ENCODE measurements around the gene VAV2.

VAV2 gene

DNA sequence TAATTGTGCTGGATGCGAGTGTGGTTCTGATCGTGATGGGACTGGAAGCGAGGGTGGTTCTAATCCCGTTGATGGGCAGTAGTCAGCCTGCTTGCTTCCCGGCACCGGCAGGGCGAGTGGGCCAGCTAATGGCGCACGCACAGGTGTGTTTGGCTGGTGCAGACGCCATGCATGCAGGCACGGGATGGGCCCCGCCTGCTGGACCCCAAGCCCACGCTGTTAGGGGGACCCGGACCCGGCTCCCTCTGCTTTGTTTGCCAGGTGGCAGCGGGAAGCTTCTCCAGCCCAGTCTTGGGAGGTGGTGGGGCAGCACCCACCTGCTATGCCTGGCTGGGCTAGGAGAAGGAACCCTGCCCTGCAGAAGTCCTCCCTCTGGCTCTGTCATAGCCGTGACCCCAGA lies 70.3 kb downstream of the VAV2 start:
- TF ChIP-seq TCF4 (CRISPR knock-in tag; IDR thresholded peaks at IDR 0.05; ENCODE audit: borderline replicate concordance), result no peak
- no peak for TF ChIP-seq CSRNP3 (CRISPR knock-in tag; IDR thresholded peaks at IDR 0.05)
- TF ChIP-seq SNAI2 (CRISPR knock-in tag; IDR thresholded peaks at IDR 0.05), result no peak
- no peak for TF ChIP-seq POU6F1 (CRISPR knock-in tag; IDR thresholded peaks at IDR 0.05; ENCODE audit: borderline replicate concordance, low read depth)
- TF ChIP-seq ISL1 (CRISPR knock-in tag; IDR thresholded peaks at IDR 0.05), result no peak
- TF ChIP-seq BACH2 (CRISPR knock-in tag; IDR thresholded peaks at IDR 0.05; ENCODE audit: borderline replicate concordance), result no peak
- TF ChIP-seq ZFP30 (CRISPR knock-in tag; IDR thresholded peaks at IDR 0.05), result no peak
- TF ChIP-seq ARNTL (CRISPR knock-in tag; IDR thresholded peaks at IDR 0.05; ENCODE audit: borderline replicate concordance, low read depth), result no peak
- no peak for ATAC-seq

GRCh38 chr9:133920471-133920870 lies 71.7 kb downstream of the VAV2 start:
- TF ChIP-seq SNAI2 (CRISPR knock-in tag; IDR thresholded peaks at IDR 0.05), result no peak
- TF ChIP-seq, protein P1, sequence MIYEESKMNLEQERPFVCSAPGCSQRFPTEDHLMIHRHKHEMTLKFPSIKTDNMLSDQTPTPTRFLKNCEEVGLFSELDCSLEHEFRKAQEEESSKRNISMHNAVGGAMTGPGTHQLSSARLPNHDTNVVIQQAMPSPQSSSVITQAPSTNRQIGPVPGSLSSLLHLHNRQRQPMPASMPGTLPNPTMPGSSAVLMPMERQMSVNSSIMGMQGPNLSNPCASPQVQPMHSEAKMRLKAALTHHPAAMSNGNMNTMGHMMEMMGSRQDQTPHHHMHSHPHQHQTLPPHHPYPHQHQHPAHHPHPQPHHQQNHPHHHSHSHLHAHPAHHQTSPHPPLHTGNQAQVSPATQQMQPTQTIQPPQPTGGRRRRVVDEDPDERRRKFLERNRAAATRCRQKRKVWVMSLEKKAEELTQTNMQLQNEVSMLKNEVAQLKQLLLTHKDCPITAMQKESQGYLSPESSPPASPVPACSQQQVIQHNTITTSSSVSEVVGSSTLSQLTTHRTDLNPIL (CRISPR knock-in tag; IDR thresholded peaks at IDR 0.05; ENCODE audit: low read depth), result no peak
- TF ChIP-seq BACH2 (CRISPR knock-in tag; IDR thresholded peaks at IDR 0.05; ENCODE audit: borderline replicate concordance), result no peak
- TF ChIP-seq CSRNP3 (CRISPR knock-in tag; IDR thresholded peaks at IDR 0.05), result no peak
- no peak for TF ChIP-seq PATZ1 (CRISPR knock-in tag; IDR thresholded peaks at IDR 0.05; ENCODE audit: borderline replicate concordance)
- TF ChIP-seq CSDC2 (CRISPR knock-in tag; IDR thresholded peaks at IDR 0.05), result no peak
- TF ChIP-seq ZNF70 (CRISPR knock-in tag; IDR thresholded peaks at IDR 0.05), result no peak
- no peak for TF ChIP-seq TCF4 (CRISPR knock-in tag; IDR thresholded peaks at IDR 0.05; ENCODE audit: borderline replicate concordance)
- no peak for TF ChIP-seq ZNF565 (CRISPR knock-in tag; conservative IDR thresholded peaks at IDR 0.05; ENCODE audit: low read depth)
- TF ChIP-seq ZFP30 (CRISPR knock-in tag; IDR thresholded peaks at IDR 0.05), result no peak
- no peak for TF ChIP-seq GLIS3 (CRISPR knock-in tag; IDR thresholded peaks at IDR 0.05)
- TF ChIP-seq ZNF8 (CRISPR knock-in tag; IDR thresholded peaks at IDR 0.05), result no peak
- TF ChIP-seq OSR1 (CRISPR knock-in tag; IDR thresholded peaks at IDR 0.05), result no peak
- no peak for TF ChIP-seq RARB (CRISPR knock-in tag; IDR thresholded peaks at IDR 0.05)
- TF ChIP-seq, protein P2, sequence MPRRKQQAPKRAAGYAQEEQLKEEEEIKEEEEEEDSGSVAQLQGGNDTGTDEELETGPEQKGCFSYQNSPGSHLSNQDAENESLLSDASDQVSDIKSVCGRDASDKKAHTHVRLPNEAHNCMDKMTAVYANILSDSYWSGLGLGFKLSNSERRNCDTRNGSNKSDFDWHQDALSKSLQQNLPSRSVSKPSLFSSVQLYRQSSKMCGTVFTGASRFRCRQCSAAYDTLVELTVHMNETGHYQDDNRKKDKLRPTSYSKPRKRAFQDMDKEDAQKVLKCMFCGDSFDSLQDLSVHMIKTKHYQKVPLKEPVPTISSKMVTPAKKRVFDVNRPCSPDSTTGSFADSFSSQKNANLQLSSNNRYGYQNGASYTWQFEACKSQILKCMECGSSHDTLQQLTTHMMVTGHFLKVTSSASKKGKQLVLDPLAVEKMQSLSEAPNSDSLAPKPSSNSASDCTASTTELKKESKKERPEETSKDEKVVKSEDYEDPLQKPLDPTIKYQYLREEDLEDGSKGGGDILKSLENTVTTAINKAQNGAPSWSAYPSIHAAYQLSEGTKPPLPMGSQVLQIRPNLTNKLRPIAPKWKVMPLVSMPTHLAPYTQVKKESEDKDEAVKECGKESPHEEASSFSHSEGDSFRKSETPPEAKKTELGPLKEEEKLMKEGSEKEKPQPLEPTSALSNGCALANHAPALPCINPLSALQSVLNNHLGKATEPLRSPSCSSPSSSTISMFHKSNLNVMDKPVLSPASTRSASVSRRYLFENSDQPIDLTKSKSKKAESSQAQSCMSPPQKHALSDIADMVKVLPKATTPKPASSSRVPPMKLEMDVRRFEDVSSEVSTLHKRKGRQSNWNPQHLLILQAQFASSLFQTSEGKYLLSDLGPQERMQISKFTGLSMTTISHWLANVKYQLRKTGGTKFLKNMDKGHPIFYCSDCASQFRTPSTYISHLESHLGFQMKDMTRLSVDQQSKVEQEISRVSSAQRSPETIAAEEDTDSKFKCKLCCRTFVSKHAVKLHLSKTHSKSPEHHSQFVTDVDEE (CRISPR knock-in tag; IDR thresholded peaks at IDR 0.05), result no peak
- TF ChIP-seq ISL1 (CRISPR knock-in tag; IDR thresholded peaks at IDR 0.05), result no peak
- no peak for TF ChIP-seq POU6F1 (CRISPR knock-in tag; IDR thresholded peaks at IDR 0.05; ENCODE audit: borderline replicate concordance, low read depth)
- no peak for ATAC-seq
